Peyer's patch (tissue), 4 donors: ENCODE results near the gene GOLT1B.
"Not testable (repeated sequence)": the region's sequence is repeated elsewhere in the genome, so short reads cannot be mapped to it uniquely, and the experiment has no call there.

Experiments
- CTCF ChIP-seq, 6 experiments: fragments of 450-650 bp in 4 of 6; fragments of 200-600 bp in 2 of 6; sonication (generic) in 1 of 6; IDR thresholded peaks; one replicate each; pipeline ENCODE4 v1.5.1; 2017 to 2019; ENCODE audit warnings: antibody characterized with exemption in 6 of 6, mild to moderate bottlenecking in 3 of 6, moderate library complexity in 1 of 6
- POLR2A ChIP-seq, 2 donors: fragments of 450-650 bp; IDR thresholded peaks; one replicate each; pipeline ENCODE4 v1.5.1; 2017; ENCODE audit warnings: antibody characterized with exemption in 2 of 2, mild to moderate bottlenecking in 2 of 2, moderate library complexity in 2 of 2

GRCh38 chr12:21467334-21467733, 34.3 kb upstream of the GOLT1B start:
- TF ChIP-seq CTCF, POLR2A (IDR thresholded peaks at IDR 0.05): not testable (repeated sequence)
